Liver (tissue), 9 donors: ENCODE results near the gene NEK10. TPM values are rescaled to one million over a fixed set of nuclear protein-coding genes. Genes with fewer than 3 reads are reported as not detected.

Experiments
- DNase-seq: peaks from one replicate; pipeline ENCODE4 v3.0.0-alpha.2; 2017; ENCODE audit warnings: low spot score
- H3K27ac ChIP-seq, 2 donors: one replicate each; pipeline ENCODE4 v1.7.0; 2013; ENCODE audit warnings: inconsistent platforms in 2 of 2, low read length in 2 of 2, control low read depth in 1 of 2, low read depth in 1 of 2, mild to moderate bottlenecking in 1 of 2
- H3K27me3 ChIP-seq, 4 donors: one replicate each; pipeline versions ENCODE4 v1.6.1 to v1.7.0; 2013; ENCODE audit warnings: low read length in 3 of 4, inconsistent platforms in 1 of 4, mild to moderate bottlenecking in 1 of 4, moderate library complexity in 1 of 4; ENCODE audit not compliant: control insufficient read depth in 4 of 4, insufficient read depth in 4 of 4
- H3K36me3 ChIP-seq, 4 donors: one replicate each; pipeline versions ENCODE4 v1.6.1 to v1.7.0; 2013; ENCODE audit warnings: low read length in 3 of 4, mild to moderate bottlenecking in 3 of 4, low read depth in 1 of 4, moderate library complexity in 1 of 4; ENCODE audit not compliant: control insufficient read depth in 4 of 4, insufficient read depth in 3 of 4
- H3K4me1 ChIP-seq, 4 donors: one replicate each; pipeline versions ENCODE4 v1.6.1 to v1.7.0; 2013; ENCODE audit warnings: low read length in 3 of 4, mild to moderate bottlenecking in 3 of 4, moderate library complexity in 1 of 4; ENCODE audit not compliant: control insufficient read depth in 4 of 4, insufficient read depth in 4 of 4
- H3K4me3 ChIP-seq, 3 donors: one replicate each; pipeline versions ENCODE4 v1.6.1 to v1.7.0; 2013; ENCODE audit warnings: low read length in 3 of 3, control low read depth in 1 of 3, low read depth in 1 of 3, mild to moderate bottlenecking in 1 of 3
- H3K9ac ChIP-seq, 2 donors: one replicate each; pipeline ENCODE4 v1.7.0; 2013; ENCODE audit warnings: low read length in 2 of 2, mild to moderate bottlenecking in 2 of 2, moderate library complexity in 2 of 2, control low read depth in 1 of 2, low read depth in 1 of 2
- H3K9me3 ChIP-seq, 4 donors: one replicate each; pipeline versions ENCODE4 v1.6.1 to v1.7.0; 2013; ENCODE audit warnings: low read length in 3 of 4; ENCODE audit not compliant: control insufficient read depth in 4 of 4
- CTCF ChIP-seq: fragments of 150-350 bp; IDR thresholded peaks from 2 replicates; pipeline ENCODE4 v1.5.1; 2017; ENCODE audit warnings: improper control_type of control experiment, low read depth, low read length; ENCODE audit not compliant: missing input control
- EGR1 ChIP-seq, 2 donors: IDR thresholded peaks; 2 replicates each; pipeline ENCODE4 v1.6.1; 2016 to 2018; ENCODE audit warnings: antibody characterized with exemption in 2 of 2, low read depth in 2 of 2
- FOXA1 ChIP-seq: IDR thresholded peaks from 2 replicates; pipeline ENCODE4 v1.6.1; 2016; ENCODE audit warnings: antibody characterized with exemption
- FOXA2 ChIP-seq: IDR thresholded peaks from 2 replicates; pipeline ENCODE4 v1.6.1; 2016; ENCODE audit warnings: antibody characterized with exemption
- GABPA ChIP-seq, 2 donors: IDR thresholded peaks in 1 of 2; conservative IDR thresholded peaks in 1 of 2; 2 replicates each; pipeline ENCODE4 v1.6.1; 2016; ENCODE audit warnings: antibody characterized with exemption in 2 of 2, mild to moderate bottlenecking in 1 of 2, moderate library complexity in 1 of 2
- HNF4A ChIP-seq, 2 donors: conservative IDR thresholded peaks; 2 replicates each; pipeline ENCODE4 v1.6.1; 2016; ENCODE audit warnings: antibody characterized with exemption in 2 of 2, mild to moderate bottlenecking in 2 of 2
- HNF4G ChIP-seq: IDR thresholded peaks from 2 replicates; pipeline ENCODE4 v1.6.1; 2016; ENCODE audit warnings: antibody characterized with exemption
- JUND ChIP-seq, 2 donors: IDR thresholded peaks; 2 replicates each; pipeline ENCODE4 v1.6.1; 2016; ENCODE audit warnings: antibody characterized with exemption in 2 of 2
- NR2F2 ChIP-seq: IDR thresholded peaks from 2 replicates; pipeline ENCODE4 v1.6.1; 2016; ENCODE audit warnings: antibody characterized with exemption
- RAD21 ChIP-seq, 2 donors: IDR thresholded peaks; 2 replicates each; pipeline ENCODE4 v1.6.1; 2016; ENCODE audit warnings: antibody characterized with exemption in 2 of 2, mild to moderate bottlenecking in 2 of 2
- REST ChIP-seq: IDR thresholded peaks from 2 replicates; pipeline ENCODE4 v1.6.1; 2016; ENCODE audit warnings: antibody characterized with exemption, mild to moderate bottlenecking
- RXRA ChIP-seq, 2 donors: IDR thresholded peaks; 2 replicates each; pipeline ENCODE4 v1.6.1; 2017 to 2018; ENCODE audit warnings: antibody characterized with exemption in 2 of 2, mild to moderate bottlenecking in 1 of 2
- SP1 ChIP-seq: IDR thresholded peaks from 2 replicates; pipeline ENCODE4 v1.6.1; 2018; ENCODE audit warnings: antibody characterized with exemption, mild to moderate bottlenecking
- YY1 ChIP-seq: IDR thresholded peaks from 2 replicates; pipeline ENCODE4 v1.6.1; 2016; ENCODE audit warnings: antibody characterized with exemption, mild to moderate bottlenecking
- WGBS: extraction: QIAGEN DNeasy Blood & Tissue Kit; methylation state at CpG from one replicate; pipeline ENCODE4 v1.1.7; 2013; 5-methylcytosine and 5-hydroxymethylcytosine counted together
- polyA plus RNA-seq, 2 donors: library from polyadenylated mRNA; stranded (reverse) in 1 of 2; unstranded in 1 of 2; fragments of 200-250 nt in 1 of 2; fragments of >200 nt in 1 of 2; fragmentation: Nextera tagmentation in 1 of 2; extraction: Ambion mirVana in 1 of 2; gene quantifications; one replicate each; pipeline versions ENCODE4 v1.2.1 to v1.2.3, GENCODE V29; 2013 to 2015
- total RNA-seq, 2 donors: library from RNA; depleted of rRNA; stranded (reverse); fragments of >200 nt; gene quantifications; one replicate each; pipeline ENCODE4 v1.2.3, GENCODE V29; 2014
- TF ChIP-seq, protein P1 (sequence below): IDR thresholded peaks from 2 replicates; pipeline ENCODE4 v1.6.1; 2016; ENCODE audit warnings: antibody characterized with exemption
- TF ChIP-seq, protein P2 (sequence below): IDR thresholded peaks from 2 replicates; pipeline ENCODE4 v1.6.1; 2016; ENCODE audit warnings: antibody characterized with exemption
- donor health status: healthy.
- donor health status: healthy.
- donor health status: healthy.
- donor health status: healthy.
- donor health status: healthy.

The NEK10 gene
- total and polyA plus RNA-seq, 4 donors: 0.23 to 2.1 (median 0.70) TPM; not detected in 1

DNA sequence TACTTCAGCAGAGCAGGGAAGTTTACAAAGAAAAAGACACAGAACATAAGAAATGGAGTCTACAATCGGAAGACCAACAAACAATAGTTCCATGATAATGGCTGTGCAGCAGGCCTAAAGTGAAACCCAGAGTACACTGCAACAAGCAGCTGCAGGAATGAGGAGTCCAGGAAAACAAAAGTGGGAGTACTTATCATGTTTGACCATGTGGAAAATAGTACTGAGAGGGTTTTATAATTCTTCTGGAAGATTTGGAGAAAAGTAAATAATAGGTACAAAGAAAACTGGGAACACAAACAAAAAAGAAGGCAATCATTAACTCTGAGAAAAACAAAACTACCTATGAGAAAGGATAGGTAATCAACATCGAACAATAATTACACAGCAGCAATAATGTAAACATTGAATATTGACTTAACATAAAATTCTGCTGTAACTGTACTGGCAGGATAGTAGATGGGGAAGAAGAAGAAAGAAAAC is 87.5 kb downstream of the NEK10 start (continued):
- TF ChIP-seq, protein P1, sequence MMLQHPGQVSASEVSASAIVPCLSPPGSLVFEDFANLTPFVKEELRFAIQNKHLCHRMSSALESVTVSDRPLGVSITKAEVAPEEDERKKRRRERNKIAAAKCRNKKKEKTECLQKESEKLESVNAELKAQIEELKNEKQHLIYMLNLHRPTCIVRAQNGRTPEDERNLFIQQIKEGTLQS: no peak
- no peak for TF ChIP-seq NR2F2
- TF ChIP-seq GABPA (IDR thresholded peaks at IDR 0.05 in 1 of 2, conservative IDR thresholded peaks at IDR 0.05 in 1 of 2): no peak
- TF ChIP-seq EGR1 (IDR thresholded peaks at IDR 0.05; ENCODE audit: low read depth in 2 of 2): no peak
- TF ChIP-seq SP1: peak; percentile 16

DNA sequence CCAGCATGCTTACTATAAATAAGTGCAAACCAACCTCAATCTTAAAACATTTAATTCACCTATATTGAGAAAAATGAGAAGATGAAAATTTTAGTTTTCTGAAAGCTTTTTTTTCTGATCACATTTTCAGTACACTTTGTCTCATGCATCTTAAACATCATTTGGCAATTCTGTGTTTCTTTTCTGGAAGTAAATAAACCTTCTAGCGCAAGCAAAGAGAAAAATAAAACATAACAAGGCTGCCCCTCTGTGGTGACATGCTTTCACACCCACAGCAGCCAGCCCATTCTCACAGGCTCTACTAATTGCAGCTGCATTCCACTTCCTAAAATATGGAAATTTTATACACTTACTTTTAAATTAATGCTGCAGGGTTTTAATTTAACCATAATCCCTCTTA is 90.1 kb downstream of the NEK10 start:
- Histone ChIP-seq H3K4me1 (peaks cover 0 to 15% (median 6%) of the 10 kb centered on the region in 4 donors), H3K36me3 (no peaks in the 10 kb centered on the region), H3K4me3 (no peak overlapping the region), H3K9me3 (no peaks in the 10 kb centered on the region), H3K9ac (no peak overlapping the region), H3K27me3 (no peaks in the 10 kb centered on the region), H3K27ac (peak overlapping the region; percentile 83 to 87)
- 31% methylated on average over 1 of the region's 1 CpG for WGBS
- TF ChIP-seq RAD21 (IDR thresholded peaks at IDR 0.05) (peak; percentile 79 to 85), FOXA1 (no peak), YY1 (no peak), FOXA2 (peak; percentile 29), CTCF (peak; percentile 70)
- TF ChIP-seq, protein P1: no peak
- no peak for DNase-seq

GRCh38 chr3:27278383-27279055 is 90.7 kb downstream of the NEK10 start:
- Histone ChIP-seq H3K27me3 (no peaks in the 10 kb centered on the region), H3K27ac (peak overlapping the region; percentile 83 to 87)

More at GRCh38 chr3:27278383-27279055, 90.7 kb downstream of the NEK10 start:
- no peaks in the 10 kb centered on the region for H3K36me3 ChIP-seq
- no peak for DNase-seq
- no peaks in the 10 kb centered on the region for H3K9me3 ChIP-seq
- H3K9ac ChIP-seq: no peak overlapping the region
- TF ChIP-seq FOXA2: no peak
- TF ChIP-seq JUND (IDR thresholded peaks at IDR 0.05): peak in 1 of 2 donors; percentile 52
- no peak for TF ChIP-seq YY1
- peak; percentile 67 for TF ChIP-seq SP1
- peak; percentile 86 to 89 for TF ChIP-seq HNF4A (conservative IDR thresholded peaks at IDR 0.05)
- TF ChIP-seq HNF4G: peak; percentile 35
- TF ChIP-seq, protein P2, sequence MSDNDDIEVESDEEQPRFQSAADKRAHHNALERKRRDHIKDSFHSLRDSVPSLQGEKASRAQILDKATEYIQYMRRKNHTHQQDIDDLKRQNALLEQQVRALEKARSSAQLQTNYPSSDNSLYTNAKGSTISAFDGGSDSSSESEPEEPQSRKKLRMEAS: no peak
- peak; percentile 10 for TF ChIP-seq REST
- TF ChIP-seq RAD21 (IDR thresholded peaks at IDR 0.05): no peak
- peak in 1 of 2 donors; percentile 63 for TF ChIP-seq RXRA (IDR thresholded peaks at IDR 0.05)
- 32% methylated on average over 3 of the region's 3 CpGs for WGBS
- peaks cover 0 to 15% (median 6%) of the 10 kb centered on the region in 4 donors for H3K4me1 ChIP-seq
- peak overlapping the region in 1 of 3 donors; percentile 23 for H3K4me3 ChIP-seq
